GM12801 (cell line): ENCODE results near the gene RNF13.

Experiments used
- CTCF ChIP-seq: IDR thresholded peaks from one replicate; pipeline ENCODE4 v1.5.1; 2011; ENCODE audit warnings: control low read depth; ENCODE audit not compliant: insufficient read length; ENCODE audit errors: extremely low read depth

RNF13 gene

GRCh38 chr3:149801639-149802038 is 11.4 kb upstream of the RNF13 start:
- no peak for TF ChIP-seq CTCF

GRCh38 chr3:149806171-149806778 is 6.7 kb upstream of the RNF13 start:
- no peak for TF ChIP-seq CTCF

DNA sequence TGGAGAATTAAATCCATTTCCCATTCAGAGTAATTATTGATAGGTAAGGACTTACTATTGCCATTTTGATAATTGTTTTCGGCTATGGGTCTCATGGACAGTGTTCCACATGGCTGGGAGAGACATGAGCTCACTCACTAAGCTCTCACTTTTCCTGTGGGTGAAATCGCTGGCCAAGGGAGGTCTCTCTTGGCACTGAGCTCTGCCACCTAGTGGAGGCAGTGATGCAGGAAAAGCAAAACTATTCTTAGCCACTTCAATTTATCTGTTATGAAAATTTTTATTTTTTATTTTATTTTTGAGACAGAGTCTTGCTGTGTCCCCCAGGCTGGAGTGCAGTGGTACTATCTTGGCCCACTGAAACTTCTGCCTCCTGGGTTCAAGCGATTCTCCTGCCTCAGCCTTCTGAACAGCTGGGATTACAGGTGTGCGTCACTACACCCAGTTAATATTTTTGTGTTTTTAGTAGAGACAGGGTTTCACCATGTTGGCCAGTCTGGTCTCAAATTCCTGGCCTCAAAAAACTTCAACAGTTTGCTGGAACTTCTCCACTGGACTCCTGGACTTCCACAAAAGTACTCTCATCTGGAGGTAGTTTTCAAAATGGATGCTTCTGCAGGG is 4.7 kb upstream of the RNF13 start:
- TF ChIP-seq CTCF, result no peak

DNA sequence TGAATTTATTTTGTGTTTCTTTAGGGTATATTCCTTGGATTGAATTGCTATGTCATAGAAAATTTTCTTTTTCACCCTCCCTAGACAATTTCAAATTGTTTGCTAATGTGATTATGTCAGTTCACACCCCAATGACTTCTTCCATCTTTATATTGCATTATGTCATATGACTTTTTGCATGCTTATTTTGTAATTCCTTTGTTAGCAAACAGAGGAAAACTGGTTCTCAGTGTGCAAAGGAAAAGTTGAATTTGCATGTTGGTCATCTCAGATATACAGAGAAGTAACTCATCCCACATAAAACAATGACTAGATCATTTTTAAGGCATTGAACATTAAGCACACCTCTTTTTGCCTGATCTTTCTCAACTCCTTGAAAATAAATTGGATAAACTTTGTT is 3.3 kb upstream of the RNF13 start:
- no peak for TF ChIP-seq CTCF

GRCh38 chr3:149810846-149811245 is 2.2 kb upstream of the RNF13 start:
- no peak for TF ChIP-seq CTCF

- TF ChIP-seq CTCF, result no peak
Observed at GRCh38 chr3:149812165-149812605, 830 bp upstream of the RNF13 start.

- TF ChIP-seq CTCF, result no peak
Observed at GRCh38 chr3:149813367-149814281, 609 bp downstream of the RNF13 start.
